ENCODE results near the gene LILRB4. TPM values are rescaled to one million over a fixed set of nuclear protein-coding genes. Genes with fewer than 3 reads are reported as not detected.
"Not testable (repeated sequence)": the region's sequence is repeated elsewhere in the genome, so short reads cannot be mapped to it uniquely, and the experiment has no call there.

LILRB4 gene
- total and polyA plus RNA-seq, 2 experiments from 2014 or later: not detected

- in situ Hi-C loops (cut with MboI): no loop called here
Observed at GRCh38 chr19:54638683-54639082, 24.1 kb upstream of the LILRB4 start.

GRCh38 chr19:54642953-54643352, 19.8 kb upstream of the LILRB4 start:
- H3K27ac ChIP-seq; H3K27me3 ChIP-seq (replicated peaks; ENCODE audit: insufficient read depth); H4K20me1 ChIP-seq (ENCODE audit: insufficient read depth); H3K4me3 ChIP-seq; H3K36me3 ChIP-seq (ENCODE audit: low read depth); DNase-seq; H3F3A ChIP-seq (ENCODE audit: insufficient read depth); H3K79me2 ChIP-seq (ENCODE audit: insufficient read depth); H3K9me2 ChIP-seq (ENCODE audit: insufficient read depth); H2AFZ ChIP-seq; in situ Hi-C loops (cut with MboI); H3K4me2 ChIP-seq (ENCODE audit: unreplicated experiment); H3K9me3 ChIP-seq (ENCODE audit: low read depth); H3K4me1 ChIP-seq (ENCODE audit: insufficient read depth); H3K9ac ChIP-seq: not testable (repeated sequence)
- 14 to 22% methylated on average over 5 of the region's 5 CpGs for WGBS, 2 experiments (ENCODE audit: low coverage in 1 of 2, low lambda C conversion rate in 2 of 2, missing lambda C conversion rate in 2 of 2)

More at GRCh38 chr19:54638683-54639082, 24.1 kb upstream of the LILRB4 start:
- Histone ChIP-seq H3K9ac (no peak overlapping the region), H3K4me3 (no peak overlapping the region), H3K4me2 (ENCODE audit: unreplicated experiment) (no peak overlapping the region), H3K27me3 (replicated peaks; ENCODE audit: insufficient read depth) (no peaks in the 10 kb centered on the region), H3K79me2 (ENCODE audit: insufficient read depth) (no peaks in the 10 kb centered on the region), H3K9me2 (ENCODE audit: insufficient read depth) (no peaks in the 10 kb centered on the region), H2AFZ (no peak overlapping the region), H3K4me1 (ENCODE audit: insufficient read depth) (no peaks in the 10 kb centered on the region), H4K20me1 (ENCODE audit: insufficient read depth) (no peaks in the 10 kb centered on the region), H3K9me3 (ENCODE audit: low read depth) (no peaks in the 10 kb centered on the region), H3K27ac (no peak overlapping the region), H3F3A (ENCODE audit: insufficient read depth) (no peaks in the 10 kb centered on the region), H3K36me3 (ENCODE audit: low read depth) (no peaks in the 10 kb centered on the region)
- no peak for DNase-seq
- WGBS, 2 experiments (ENCODE audit: low coverage in 1 of 2, low lambda C conversion rate in 2 of 2, missing lambda C conversion rate in 2 of 2): 56 to 63% methylated on average over 18 of the region's 18 CpGs
- TF ChIP-seq EZH2phosphoT487 (IDR thresholded peaks at IDR 0.05; ENCODE audit: insufficient read depth, low read depth): no peak
- TF ChIP-seq EZH2 (IDR thresholded peaks at IDR 0.05; ENCODE audit: insufficient read depth, poor library complexity, severe bottlenecking): no peak

- H3K27me3 ChIP-seq (replicated peaks; ENCODE audit: insufficient read depth); H3K4me3 ChIP-seq; H3K9ac ChIP-seq; H3K36me3 ChIP-seq (ENCODE audit: low read depth); H2AFZ ChIP-seq; H3K4me1 ChIP-seq (ENCODE audit: insufficient read depth); H3K79me2 ChIP-seq (ENCODE audit: insufficient read depth); in situ Hi-C loops (cut with MboI); H3K9me3 ChIP-seq (ENCODE audit: low read depth); H3K9me2 ChIP-seq (ENCODE audit: insufficient read depth); H3K27ac ChIP-seq; H4K20me1 ChIP-seq (ENCODE audit: insufficient read depth); H3F3A ChIP-seq (ENCODE audit: insufficient read depth); DNase-seq; H3K4me2 ChIP-seq (ENCODE audit: unreplicated experiment): not testable (repeated sequence)
- 29 to 46% methylated on average over 6 of the region's 6 CpGs for WGBS, 2 experiments (ENCODE audit: low coverage in 1 of 2, low lambda C conversion rate in 2 of 2, missing lambda C conversion rate in 2 of 2)
Observed at GRCh38 chr19:54643583-54643982, 19.2 kb upstream of the LILRB4 start.

GRCh38 chr19:54644056-54644455, 18.7 kb upstream of the LILRB4 start:
- Histone ChIP-seq H3K36me3 (ENCODE audit: low read depth) (no peaks in the 10 kb centered on the region), H3K9ac (no peak overlapping the region), H3K79me2 (ENCODE audit: insufficient read depth) (no peaks in the 10 kb centered on the region), H3K27me3 (replicated peaks; ENCODE audit: insufficient read depth) (no peaks in the 10 kb centered on the region), H3K4me2 (ENCODE audit: unreplicated experiment) (no peak overlapping the region), H2AFZ (no peak overlapping the region), H3K9me2 (ENCODE audit: insufficient read depth) (no peaks in the 10 kb centered on the region), H3K9me3 (ENCODE audit: low read depth) (no peaks in the 10 kb centered on the region), H3K4me3 (no peak overlapping the region), H4K20me1 (ENCODE audit: insufficient read depth) (no peaks in the 10 kb centered on the region), H3K27ac (no peak overlapping the region), H3K4me1 (ENCODE audit: insufficient read depth) (no peaks in the 10 kb centered on the region), H3F3A (ENCODE audit: insufficient read depth) (no peaks in the 10 kb centered on the region)
- in situ Hi-C loops (cut with MboI): no loop called here
- TF ChIP-seq EZH2phosphoT487 (IDR thresholded peaks at IDR 0.05; ENCODE audit: insufficient read depth, low read depth): no peak
- TF ChIP-seq EZH2 (IDR thresholded peaks at IDR 0.05; ENCODE audit: insufficient read depth, poor library complexity, severe bottlenecking): no peak
- WGBS, 2 experiments (ENCODE audit: low coverage in 1 of 2, low lambda C conversion rate in 2 of 2, missing lambda C conversion rate in 2 of 2): 12 to 13% methylated on average over 4 to 5 of the region's 5 CpGs
- DNase-seq: no peak

GRCh38 chr19:54646331-54646841, 16.4 kb upstream of the LILRB4 start:
- no peak overlapping the region for H3K4me2 ChIP-seq (ENCODE audit: unreplicated experiment)
- TF ChIP-seq EZH2 (IDR thresholded peaks at IDR 0.05; ENCODE audit: insufficient read depth, poor library complexity, severe bottlenecking) (no peak), EZH2phosphoT487 (IDR thresholded peaks at IDR 0.05; ENCODE audit: insufficient read depth, low read depth) (no peak)
- H4K20me1 ChIP-seq (ENCODE audit: insufficient read depth): no peaks in the 10 kb centered on the region
- DNase-seq: no peak
- no peaks in the 10 kb centered on the region for H3K27me3 ChIP-seq (replicated peaks; ENCODE audit: insufficient read depth)
- in situ Hi-C loops (cut with MboI): no loop called here
- H3K9me2 ChIP-seq (ENCODE audit: insufficient read depth): no peaks in the 10 kb centered on the region
- WGBS, 2 experiments (ENCODE audit: low coverage in 1 of 2, low lambda C conversion rate in 2 of 2, missing lambda C conversion rate in 2 of 2): 41 to 43% methylated on average over 17 to 19 of the region's 19 CpGs
- no peaks in the 10 kb centered on the region for H3F3A ChIP-seq (ENCODE audit: insufficient read depth)
- no peaks in the 10 kb centered on the region for H3K79me2 ChIP-seq (ENCODE audit: insufficient read depth)
- no peak overlapping the region for H3K27ac ChIP-seq
- H3K9me3 ChIP-seq (ENCODE audit: low read depth): no peaks in the 10 kb centered on the region
- no peaks in the 10 kb centered on the region for H3K4me1 ChIP-seq (ENCODE audit: insufficient read depth)
- no peaks in the 10 kb centered on the region for H3K36me3 ChIP-seq (ENCODE audit: low read depth)
- no peak overlapping the region for H3K4me3 ChIP-seq
- no peak overlapping the region for H2AFZ ChIP-seq
- H3K9ac ChIP-seq: no peak overlapping the region
